Activated CD4-positive, alpha-beta memory T cell treated with anti-CD3 and anti-CD28 coated beads, Interleukin-2, amount 10 ng/mL, durations not matched to agents 7 days and 5 days (primary cell): ENCODE results near the gene PLD5. TPM values are rescaled to one million over a fixed set of nuclear protein-coding genes. Genes with fewer than 3 reads are reported as not detected.

Source experiments
- CTCF ChIA-PET: fragments of 350-600 bp; sonication (Branson Sonifier 250); formaldehyde crosslinking; loops from one replicate; lab custom pipeline; 2021; ENCODE audit warnings: antibody characterized with exemption, inconsistent platforms; lab: Charles Lee
- POLR2A ChIA-PET: fragments of 350-600 bp; sonication (Branson Sonifier 250); formaldehyde crosslinking; loops from one replicate; lab custom pipeline; 2021; ENCODE audit warnings: antibody characterized with exemption; lab: Charles Lee
- DNase-seq: peaks from one replicate; pipeline ENCODE4 v3.0.0-alpha.2; 2020
- H3K27ac Mint-ChIP-seq: one replicate; pipeline ENCODE4 v1.8.0; 2021; ENCODE audit warnings: mild to moderate bottlenecking, mixed read lengths
- H3K27me3 Mint-ChIP-seq: one replicate; pipeline ENCODE4 v1.8.0; 2021; ENCODE audit warnings: mixed read lengths
- H3K36me3 Mint-ChIP-seq: one replicate; pipeline ENCODE4 v1.8.0; 2021; ENCODE audit warnings: low read depth, mixed read lengths
- H3K4me1 Mint-ChIP-seq: one replicate; pipeline ENCODE4 v1.8.0; 2021; ENCODE audit warnings: mixed read lengths
- H3K4me3 Mint-ChIP-seq: one replicate; pipeline ENCODE4 v1.8.0; 2021; ENCODE audit warnings: mild to moderate bottlenecking, mixed read lengths
- H3K9me3 Mint-ChIP-seq: one replicate; pipeline ENCODE4 v1.8.0; 2021; ENCODE audit warnings: mixed read lengths
- total RNA-seq, 2 experiments: library from RNA; stranded (reverse); gene quantifications; one replicate each; pipeline ENCODE4 v1.2.3, GENCODE V29; 2021

PLD5 gene
- total RNA-seq, 2 experiments from 2014 or later = not detected

- ChIA-PET POLR2A (no interaction called here), CTCF (no interaction called here)
- Mint-ChIP-seq H3K4me3 (no peak overlapping the region), H3K9me3 (no peaks in the 10 kb centered on the region), H3K4me1 (no peaks in the 10 kb centered on the region), H3K36me3 (no peaks in the 10 kb centered on the region), H3K27ac (no peak overlapping the region), H3K27me3 (peaks cover 6% of the 10 kb centered on the region)
- no peak for DNase-seq
Observed at GRCh38 chr1:242530761-242531160, 6.3 kb upstream of the PLD5 start.

GRCh38 chr1:242525769-242526168 lies 1.3 kb upstream of the PLD5 start:
- Mint-ChIP-seq H3K4me1 (peaks cover 6% of the 10 kb centered on the region), H3K36me3 (peaks cover 2% of the 10 kb centered on the region), H3K9me3 (no peaks in the 10 kb centered on the region), H3K4me3 (no peak overlapping the region), H3K27me3 (peaks cover 40% of the 10 kb centered on the region), H3K27ac (no peak overlapping the region)
- CTCF ChIA-PET = no interaction called here
- no peak for DNase-seq
- POLR2A ChIA-PET = no interaction called here

- DNase-seq = no peak
- ChIA-PET CTCF (no interaction called here), POLR2A (no interaction called here)
- peak overlapping the region; percentile 5 for H3K4me3 Mint-ChIP-seq
- peaks cover 2% of the 10 kb centered on the region for H3K36me3 Mint-ChIP-seq
- H3K27ac Mint-ChIP-seq = no peak overlapping the region
- H3K4me1 Mint-ChIP-seq = peaks cover 6% of the 10 kb centered on the region
- peaks cover 42% of the 10 kb centered on the region for H3K27me3 Mint-ChIP-seq
- no peaks in the 10 kb centered on the region for H3K9me3 Mint-ChIP-seq
Observed at GRCh38 chr1:242525360-242525722, 844 bp upstream of the PLD5 start.

GRCh38 chr1:242523719-242524570 lies 552 bp downstream of the PLD5 start:
- peaks cover 6% of the 10 kb centered on the region for H3K4me1 Mint-ChIP-seq
- no peak overlapping the region for H3K4me3 Mint-ChIP-seq
- no peak for DNase-seq
- H3K27ac Mint-ChIP-seq = no peak overlapping the region
- H3K36me3 Mint-ChIP-seq = peaks cover 2% of the 10 kb centered on the region
- POLR2A ChIA-PET = no interaction called here
- no peaks in the 10 kb centered on the region for H3K9me3 Mint-ChIP-seq
- H3K27me3 Mint-ChIP-seq = peaks cover 46% of the 10 kb centered on the region
- CTCF ChIA-PET = no interaction called here

GRCh38 chr1:242522996-242523718 lies 1.3 kb downstream of the PLD5 start:
- DNase-seq = no peak
- POLR2A ChIA-PET = no interaction called here
- no peak overlapping the region for H3K4me3 Mint-ChIP-seq
- no peaks in the 10 kb centered on the region for H3K9me3 Mint-ChIP-seq
- peaks cover 46% of the 10 kb centered on the region for H3K27me3 Mint-ChIP-seq
- H3K27ac Mint-ChIP-seq = no peak overlapping the region
- peaks cover 6% of the 10 kb centered on the region for H3K4me1 Mint-ChIP-seq
- CTCF ChIA-PET = no interaction called here
- peaks cover 2% of the 10 kb centered on the region for H3K36me3 Mint-ChIP-seq

GRCh38 chr1:242522304-242522945 lies 2.1 kb downstream of the PLD5 start:
- Mint-ChIP-seq H3K4me1 (peaks cover 6% of the 10 kb centered on the region), H3K27me3 (peaks cover 46% of the 10 kb centered on the region), H3K4me3 (no peak overlapping the region), H3K27ac (no peak overlapping the region), H3K36me3 (peaks cover 2% of the 10 kb centered on the region), H3K9me3 (no peaks in the 10 kb centered on the region)
- ChIA-PET CTCF (no interaction called here), POLR2A (no interaction called here)
- no peak for DNase-seq

GRCh38 chr1:242515555-242515954 lies 8.9 kb downstream of the PLD5 start:
- Mint-ChIP-seq H3K27me3 (peaks cover 5% of the 10 kb centered on the region), H3K9me3 (no peaks in the 10 kb centered on the region), H3K36me3 (no peaks in the 10 kb centered on the region), H3K4me3 (no peak overlapping the region), H3K27ac (no peak overlapping the region), H3K4me1 (no peaks in the 10 kb centered on the region)
- POLR2A ChIA-PET = no interaction called here
- DNase-seq = no peak
- CTCF ChIA-PET = no interaction called here

GRCh38 chr1:242506724-242507123 lies 17.8 kb downstream of the PLD5 start:
- DNase-seq = no peak
- no peak overlapping the region for H3K27ac Mint-ChIP-seq
- H3K9me3 Mint-ChIP-seq = no peaks in the 10 kb centered on the region
- H3K4me3 Mint-ChIP-seq = no peak overlapping the region
- no peaks in the 10 kb centered on the region for H3K4me1 Mint-ChIP-seq
- H3K27me3 Mint-ChIP-seq = no peaks in the 10 kb centered on the region
- H3K36me3 Mint-ChIP-seq = no peaks in the 10 kb centered on the region
- CTCF ChIA-PET = no interaction called here
- POLR2A ChIA-PET = no interaction called here

GRCh38 chr1:242489545-242489944 lies 35.0 kb downstream of the PLD5 start:
- POLR2A ChIA-PET = no interaction called here
- Mint-ChIP-seq H3K27me3 (no peaks in the 10 kb centered on the region), H3K4me3 (no peak overlapping the region), H3K9me3 (no peaks in the 10 kb centered on the region), H3K27ac (no peak overlapping the region), H3K36me3 (no peaks in the 10 kb centered on the region), H3K4me1 (no peaks in the 10 kb centered on the region)
- CTCF ChIA-PET = no interaction called here
- no peak for DNase-seq

- H3K9me3 Mint-ChIP-seq = no peaks in the 10 kb centered on the region
- CTCF ChIA-PET = no interaction called here
- no peak overlapping the region for H3K4me3 Mint-ChIP-seq
- no peaks in the 10 kb centered on the region for H3K36me3 Mint-ChIP-seq
- no peak overlapping the region for H3K27ac Mint-ChIP-seq
- H3K4me1 Mint-ChIP-seq = no peaks in the 10 kb centered on the region
- no peak for DNase-seq
- H3K27me3 Mint-ChIP-seq = no peaks in the 10 kb centered on the region
- POLR2A ChIA-PET = no interaction called here
Observed at GRCh38 chr1:242477944-242478343, 46.6 kb downstream of the PLD5 start.

- DNase-seq = no peak
- no peaks in the 10 kb centered on the region for H3K27me3 Mint-ChIP-seq
- no peaks in the 10 kb centered on the region for H3K4me1 Mint-ChIP-seq
- H3K9me3 Mint-ChIP-seq = no peaks in the 10 kb centered on the region
- POLR2A ChIA-PET = no interaction called here
- no peak overlapping the region for H3K27ac Mint-ChIP-seq
- CTCF ChIA-PET = no interaction called here
- H3K4me3 Mint-ChIP-seq = no peak overlapping the region
- H3K36me3 Mint-ChIP-seq = no peaks in the 10 kb centered on the region
Observed at GRCh38 chr1:242470774-242471173, 53.7 kb downstream of the PLD5 start.

GRCh38 chr1:242468784-242469183 lies 55.7 kb downstream of the PLD5 start:
- ChIA-PET POLR2A (no interaction called here), CTCF (no interaction called here)
- H3K27ac Mint-ChIP-seq = no peak overlapping the region
- H3K4me1 Mint-ChIP-seq = no peaks in the 10 kb centered on the region
- no peaks in the 10 kb centered on the region for H3K9me3 Mint-ChIP-seq
- H3K4me3 Mint-ChIP-seq = no peak overlapping the region
- DNase-seq = no peak
- no peaks in the 10 kb centered on the region for H3K36me3 Mint-ChIP-seq
- no peaks in the 10 kb centered on the region for H3K27me3 Mint-ChIP-seq

- Mint-ChIP-seq H3K4me1 (no peaks in the 10 kb centered on the region), H3K9me3 (no peaks in the 10 kb centered on the region), H3K27me3 (no peaks in the 10 kb centered on the region), H3K27ac (no peak overlapping the region), H3K4me3 (no peak overlapping the region), H3K36me3 (no peaks in the 10 kb centered on the region)
- no peak for DNase-seq
- CTCF ChIA-PET = no interaction called here
- POLR2A ChIA-PET = no interaction called here
Observed at GRCh38 chr1:242467556-242468145, 56.8 kb downstream of the PLD5 start.
